RWPE1 (cell line): Measurements from ENCODE around the gene KIF23.

Experiments
- CTCF ChIA-PET: fragments of 350-600 bp; sonication (Branson Sonifier 250); formaldehyde crosslinking; extraction: SDS; loops from one replicate; lab custom pipeline; 2021; lab: Yijun Ruan, JAX
- POLR2A ChIA-PET: fragments of 400-600 bp; formaldehyde crosslinking; extraction: SDS; loops from one replicate; lab custom pipeline; 2020; ENCODE audit warnings: antibody characterized with exemption; ENCODE audit not compliant: low non-redundant PET; lab: Yijun Ruan, JAX
- DNase-seq: peaks from one replicate; pipeline ENCODE4 v3.0.0; 2012; ENCODE audit warnings: low spot score
- H3K27ac ChIP-seq: fragments of 450-650 bp; 2 replicates; pipeline ENCODE4 v1.5.1; 2017
- CTCF ChIP-seq: fragments of 450-650 bp; conservative IDR thresholded peaks from 2 replicates; pipeline ENCODE4 v1.5.1; 2017; ENCODE audit warnings: low read depth, mild to moderate bottlenecking

KIF23 gene

GRCh38 chr15:69421498-69421897 lies 7.3 kb downstream of the KIF23 start:
- POLR2A ChIA-PET = no interaction called here
- no peak overlapping the region for H3K27ac ChIP-seq
- TF ChIP-seq CTCF = no peak
- no peak for DNase-seq
- CTCF ChIA-PET = interaction anchor here (0.7 kb wide), 1 partner anchor 727 kb away, joined by 5 read pairs; no protein-coding TSS in a partner anchor

GRCh38 chr15:69422336-69422895 lies 8.3 kb downstream of the KIF23 start:
- ChIA-PET CTCF (interaction anchor here (0.7 kb wide), 2 partner anchors 12 to 728 kb away, joined by 5 to 6 read pairs; no protein-coding TSS in a partner anchor), POLR2A (no interaction called here)
- H3K27ac ChIP-seq = no peak overlapping the region
- DNase-seq = no peak
- no peak for TF ChIP-seq CTCF

GRCh38 chr15:69424001-69424400 lies 9.9 kb downstream of the KIF23 start:
- no peak for DNase-seq
- CTCF ChIA-PET = no interaction called here
- POLR2A ChIA-PET = no interaction called here
- TF ChIP-seq CTCF = no peak
- no peak overlapping the region for H3K27ac ChIP-seq

- POLR2A ChIA-PET = no interaction called here
- no peak overlapping the region for H3K27ac ChIP-seq
- no peak for DNase-seq
- TF ChIP-seq CTCF = no peak
- CTCF ChIA-PET = interaction anchor here (0.7 kb wide), 1 partner anchor 1212 kb away, joined by 4 read pairs; no protein-coding TSS in a partner anchor
These were observed 10.7 kb downstream of the KIF23 start for GRCh38 chr15:69424748-69425413.

GRCh38 chr15:69433831-69434230 lies 19.7 kb downstream of the KIF23 start:
- CTCF ChIA-PET = no interaction called here
- TF ChIP-seq CTCF = no peak
- POLR2A ChIA-PET = no interaction called here
- DNase-seq = no peak
- H3K27ac ChIP-seq = no peak overlapping the region

GRCh38 chr15:69434238-69434637 lies 20.1 kb downstream of the KIF23 start:
- TF ChIP-seq CTCF = no peak
- POLR2A ChIA-PET = no interaction called here
- H3K27ac ChIP-seq = no peak overlapping the region
- CTCF ChIA-PET = no interaction called here
- DNase-seq = no peak
